ENCODE measurements around the gene CALD1. TPM values are rescaled to one million over a fixed set of nuclear protein-coding genes. Genes with fewer than 3 reads are reported as not detected.

The CALD1 gene
- total and polyA plus RNA-seq, 11 donors: 89.6 to 186 (median 125) TPM

GRCh38 chr7:134842886-134843430, 63.5 kb downstream of the CALD1 start:
- peak in 2 of 5 donors; percentile 36 to 41 for DNase-seq
- 13 to 34% (median 20%) methylated on average over 8 of the region's 8 CpGs for WGBS, 4 donors
- peaks cover 0 to 30% (median 20%) of the 10 kb centered on the region in 9 donors for H3K36me3 ChIP-seq
- H3K27me3 ChIP-seq: no peaks in the 10 kb centered on the region
- peak overlapping the region in 10 of 12 donors; percentile 19 to 77 (median 63) for H3K27ac ChIP-seq
- peak in 3 of 4 donors; percentile 34 to 44 (median 36) for ATAC-seq
- TF ChIP-seq CTCF (IDR thresholded peaks at IDR 0.05) (no peak), POLR2A (IDR thresholded peaks at IDR 0.05) (no peak)
- no peaks in the 10 kb centered on the region for H3K9me3 ChIP-seq
- H3K4me1 ChIP-seq: peaks cover 0 to 83% (median 53%) of the 10 kb centered on the region in 12 donors
- intact Hi-C loops (cut with DNase I): loop anchor here in 1 of 10 donors (5.0 kb wide), 1 partner anchor 61 kb away; no protein-coding TSS in a partner anchor
- H3K4me3 ChIP-seq: peak overlapping the region in 1 of 12 donors; percentile 5

GRCh38 chr7:134844200-134844599, 64.8 kb downstream of the CALD1 start:
- TF ChIP-seq POLR2A (IDR thresholded peaks at IDR 0.05): no peak
- no peak for TF ChIP-seq CTCF (IDR thresholded peaks at IDR 0.05)
- H3K9me3 ChIP-seq: no peaks in the 10 kb centered on the region
- H3K4me1 ChIP-seq: peaks cover 0 to 84% (median 54%) of the 10 kb centered on the region in 12 donors
- intact Hi-C loops (cut with DNase I): loop anchor here in 1 of 10 donors (5.0 kb wide), 1 partner anchor 62 kb away; no protein-coding TSS in a partner anchor
- H3K36me3 ChIP-seq: peaks cover 0 to 39% (median 20%) of the 10 kb centered on the region in 9 donors
- no peak overlapping the region for H3K4me3 ChIP-seq
- no peaks in the 10 kb centered on the region for H3K27me3 ChIP-seq
- ATAC-seq (no peak), DNase-seq (no peak)
- H3K27ac ChIP-seq: peak overlapping the region in 4 of 12 donors; percentile 70 to 77 (median 73)

GRCh38 chr7:134845461-134845860, 66.0 kb downstream of the CALD1 start:
- intact Hi-C loops (cut with DNase I): no loop called here
- 77 to 88% (median 79%) methylated on average over 3 of the region's 3 CpGs for WGBS, 4 donors
- Histone ChIP-seq H3K4me1 (peaks cover 0 to 78% (median 54%) of the 10 kb centered on the region in 12 donors), H3K27me3 (no peaks in the 10 kb centered on the region), H3K36me3 (peaks cover 0 to 46% (median 20%) of the 10 kb centered on the region in 9 donors), H3K27ac (peak overlapping the region in 2 of 12 donors; percentile 9 to 77), H3K4me3 (no peak overlapping the region), H3K9me3 (no peaks in the 10 kb centered on the region)
- DNase-seq (no peak), ATAC-seq (peak in 1 of 4 donors; percentile 28)
- TF ChIP-seq CTCF (IDR thresholded peaks at IDR 0.05): peak in 5 of 12 donors; percentile 7 to 39 (median 25)
- TF ChIP-seq POLR2A (IDR thresholded peaks at IDR 0.05): no peak

GRCh38 chr7:134847851-134848588, 68.6 kb downstream of the CALD1 start:
- intact Hi-C loops (cut with DNase I): no loop called here
- H3K4me3 ChIP-seq: no peak overlapping the region
- ATAC-seq (no peak), DNase-seq (no peak)
- WGBS, 4 donors: 51 to 66% (median 61%) methylated on average over 7 of the region's 7 CpGs
- peaks cover 0 to 79% (median 46%) of the 10 kb centered on the region in 12 donors for H3K4me1 ChIP-seq
- H3K27ac ChIP-seq: peak overlapping the region in 10 of 12 donors; percentile 12 to 77 (median 34)
- no peak for TF ChIP-seq POLR2A (IDR thresholded peaks at IDR 0.05)
- no peak for TF ChIP-seq CTCF (IDR thresholded peaks at IDR 0.05)
- no peaks in the 10 kb centered on the region for H3K27me3 ChIP-seq
- H3K9me3 ChIP-seq: no peaks in the 10 kb centered on the region
- peaks cover 0 to 52% (median 20%) of the 10 kb centered on the region in 9 donors for H3K36me3 ChIP-seq
